H9 (cell line): Measurements from ENCODE around the gene SLC44A1. TPM values are rescaled to one million over a fixed set of nuclear protein-coding genes. Genes with fewer than 3 reads are reported as not detected.

Experiments
- DNase-seq: peaks from one replicate; pipeline ENCODE4 v3.0.0-alpha.2; 2017
- H2AFZ ChIP-seq: one replicate; pipeline ENCODE4 v1.6.1; 2013; ENCODE audit warnings: mild to moderate bottlenecking, low read length, control low read depth, moderate library complexity
- H2AK5ac ChIP-seq: 2 replicates; pipeline ENCODE4 v1.6.1; 2013; ENCODE audit warnings: low read length, control low read depth, mixed read lengths; ENCODE audit not compliant: insufficient read length
- H2BK120ac ChIP-seq: one replicate; pipeline ENCODE4 v1.6.1; 2013; ENCODE audit warnings: low read depth, mild to moderate bottlenecking, low read length, control low read depth, inconsistent platforms; ENCODE audit not compliant: poor library complexity, severe bottlenecking
- H2BK12ac ChIP-seq: 2 replicates; pipeline ENCODE4 v1.6.1; 2013; ENCODE audit warnings: low read length, control low read depth, mixed read lengths, low read depth; ENCODE audit not compliant: insufficient read length
- H2BK15ac ChIP-seq: 2 replicates; pipeline ENCODE4 v1.6.1; 2013; ENCODE audit warnings: low read depth, low read length, control low read depth
- H2BK20ac ChIP-seq: one replicate; pipeline ENCODE4 v1.6.1; 2013; ENCODE audit warnings: low read depth, mild to moderate bottlenecking, low read length, control low read depth, inconsistent platforms; ENCODE audit not compliant: poor library complexity, severe bottlenecking
- H2BK5ac ChIP-seq: 2 replicates; pipeline ENCODE4 v1.6.1; 2013; ENCODE audit warnings: low read length, control low read depth, mixed read lengths; ENCODE audit not compliant: insufficient read length
- H3K14ac ChIP-seq: 2 replicates; pipeline ENCODE4 v1.6.1; 2013; ENCODE audit warnings: low read length, control low read depth; ENCODE audit not compliant: insufficient read depth
- H3K18ac ChIP-seq: 2 replicates; pipeline ENCODE4 v1.6.1; 2013; ENCODE audit warnings: low read depth, mild to moderate bottlenecking, mixed read lengths, low read length, control low read depth; ENCODE audit not compliant: insufficient read length
- H3K23ac ChIP-seq: 2 replicates; pipeline ENCODE4 v1.6.1; 2013; ENCODE audit warnings: low read length, control low read depth, mixed read lengths, low read depth; ENCODE audit not compliant: insufficient read length
- H3K23me2 ChIP-seq: 2 replicates; pipeline ENCODE4 v1.6.1; 2013; ENCODE audit warnings: low read depth, mild to moderate bottlenecking, mixed read lengths, low read length, control low read depth; ENCODE audit not compliant: insufficient read length, poor library complexity, severe bottlenecking
- H3K27ac ChIP-seq: 2 replicates; pipeline ENCODE4 v1.5.1; 2013; ENCODE audit warnings: low read length, control low read depth, mixed read lengths, low read depth; ENCODE audit not compliant: insufficient read length
- H3K27me3 ChIP-seq: 2 replicates; pipeline ENCODE4 v1.6.1; 2013; ENCODE audit warnings: low read length, control low read depth, inconsistent platforms; ENCODE audit not compliant: insufficient read depth
- H3K4ac ChIP-seq: 2 replicates; pipeline ENCODE4 v1.6.1; 2013; ENCODE audit warnings: low read depth, mild to moderate bottlenecking, control low read depth, inconsistent platforms, low read length, moderate library complexity
- H3K4me1 ChIP-seq: 2 replicates; pipeline ENCODE4 v1.6.1; 2013; ENCODE audit warnings: low read length, control low read depth, inconsistent platforms; ENCODE audit not compliant: insufficient read depth
- H3K4me2 ChIP-seq: 2 replicates; pipeline ENCODE4 v1.6.1; 2013; ENCODE audit warnings: low read length, control low read depth, mixed read lengths; ENCODE audit not compliant: insufficient read length, insufficient read depth
- H3K56ac ChIP-seq: 2 replicates; pipeline ENCODE4 v1.6.1; 2013; ENCODE audit warnings: low read depth, mild to moderate bottlenecking, mixed read lengths, low read length, control low read depth; ENCODE audit not compliant: insufficient read length
- H3K79me1 ChIP-seq: 2 replicates; pipeline ENCODE4 v1.6.1; 2013; ENCODE audit warnings: low read depth, mild to moderate bottlenecking, moderate library complexity, low read length, control low read depth, inconsistent platforms; ENCODE audit not compliant: insufficient read depth, poor library complexity, severe bottlenecking
- H3K79me2 ChIP-seq: 2 replicates; pipeline ENCODE4 v1.6.1; 2013; ENCODE audit warnings: low read length, control low read depth, inconsistent platforms; ENCODE audit not compliant: insufficient read depth
- H3K9ac ChIP-seq: 2 replicates; pipeline ENCODE4 v1.6.1; 2013; ENCODE audit warnings: low read length, control low read depth, mixed read lengths; ENCODE audit not compliant: insufficient read length; ENCODE audit errors: extremely low read depth
- H3K9me3 ChIP-seq: one replicate; pipeline ENCODE4 v1.6.1; 2013; ENCODE audit warnings: low read depth, low read length, inconsistent platforms; ENCODE audit not compliant: control insufficient read depth
- H3T11ph ChIP-seq: one replicate; pipeline ENCODE4 v1.6.1; 2013; ENCODE audit warnings: mild to moderate bottlenecking, low read length, control low read depth, inconsistent platforms
- H4K20me1 ChIP-seq: one replicate; pipeline ENCODE4 v1.6.1; 2013; ENCODE audit not compliant: control insufficient read depth, insufficient read length, insufficient read depth
- H4K5ac ChIP-seq: 2 replicates; pipeline ENCODE4 v1.6.1; 2013; ENCODE audit warnings: low read depth, mild to moderate bottlenecking, mixed read lengths, low read length, control low read depth; ENCODE audit not compliant: insufficient read length
- H4K8ac ChIP-seq: replicated peaks from 2 replicates; pipeline ENCODE4 v1.6.1; 2013; ENCODE audit warnings: low read length, control low read depth, mixed read lengths, low read depth; ENCODE audit not compliant: insufficient read length
- H4K91ac ChIP-seq: 2 replicates; pipeline ENCODE4 v1.6.1; 2013; ENCODE audit warnings: low read depth, mild to moderate bottlenecking, moderate library complexity, mixed read lengths, low read length, control low read depth; ENCODE audit not compliant: insufficient read length
- H3K27ac Mint-ChIP-seq, 3 experiments: 2 replicates in 2 of 3; 3 replicates in 1 of 3; pipeline ENCODE4 v1.8.0; 2020 to 2021; ENCODE audit warnings: mixed read lengths in 3 of 3, mild to moderate bottlenecking in 1 of 3, moderate library complexity in 1 of 3
- H3K27me3 Mint-ChIP-seq: 2 replicates; pipeline ENCODE4 v1.8.0; 2021; ENCODE audit warnings: low read depth, mild to moderate bottlenecking, moderate library complexity, mixed read lengths
- H3K36me3 Mint-ChIP-seq, 3 experiments: 2 replicates in 2 of 3; 3 replicates in 1 of 3; pipeline ENCODE4 v1.8.0; 2020 to 2021; ENCODE audit warnings: low read depth in 3 of 3, mixed read lengths in 3 of 3; ENCODE audit not compliant: insufficient read depth in 1 of 3
- H3K4me1 Mint-ChIP-seq, 2 experiments: 2 replicates each; pipeline ENCODE4 v1.8.0; 2020; ENCODE audit warnings: mixed read lengths in 2 of 2
- H3K4me3 Mint-ChIP-seq, 2 experiments: 2 replicates in 1 of 2; 3 replicates in 1 of 2; pipeline ENCODE4 v1.8.0; 2020 to 2021; ENCODE audit warnings: mild to moderate bottlenecking in 2 of 2, mixed read lengths in 2 of 2, moderate library complexity in 1 of 2
- H3K9me3 Mint-ChIP-seq, 2 experiments: 2 replicates in 1 of 2; 3 replicates in 1 of 2; pipeline ENCODE4 v1.8.0; 2020; ENCODE audit warnings: mild to moderate bottlenecking in 2 of 2, mixed read lengths in 2 of 2, moderate library complexity in 1 of 2
- CTCF ChIP-seq: fragments of 200-600 bp; sonication (generic); conservative IDR thresholded peaks from 3 replicates; pipeline ENCODE4 v1.8.0; 2021; ENCODE audit warnings: antibody characterized with exemption, mild to moderate bottlenecking
- WGBS: extraction: QIAGEN DNeasy Blood & Tissue Kit; methylation state at CpG from one replicate; pipeline ENCODE4 v1.1.7; 2013; ENCODE audit warnings: missing lambda C conversion rate, low lambda C conversion rate, mixed read lengths; ENCODE audit not compliant: insufficient read length; ENCODE audit errors: extremely low coverage; 5-methylcytosine and 5-hydroxymethylcytosine counted together
- total RNA-seq: library from RNA; stranded (reverse); gene quantifications from 2 replicates; pipeline ENCODE4 v1.2.1, GENCODE V29; 2021

Gene SLC44A1
- total RNA-seq, 1 experiment from 2014 or later: 60.7 TPM

GRCh38 chr9:105319202-105319813, 74.9 kb downstream of the SLC44A1 start:
- Histone ChIP-seq H2BK12ac (no peak overlapping the region), H4K8ac (no peak overlapping the region), H2AK5ac (no peak overlapping the region), H2BK5ac (no peak overlapping the region), H3K79me2 (no peaks in the 10 kb centered on the region), H3T11ph (no peak overlapping the region), H4K91ac (no peak overlapping the region), H3K18ac (no peak overlapping the region), H3K56ac (no peak overlapping the region), H3K9ac (no peak overlapping the region), H3K4me1 (no peaks in the 10 kb centered on the region), H2BK20ac (no peak overlapping the region), H2BK15ac (no peak overlapping the region), H3K79me1 (no peaks in the 10 kb centered on the region), H4K20me1 (no peaks in the 10 kb centered on the region), H2BK120ac (no peak overlapping the region), H3K23ac (no peak overlapping the region), H3K14ac (no peak overlapping the region), H3K27me3 (no peaks in the 10 kb centered on the region), H3K27ac (no peak overlapping the region), H3K23me2 (no peaks in the 10 kb centered on the region), H3K9me3 (no peaks in the 10 kb centered on the region), H3K4ac (no peak overlapping the region), H2AFZ (no peak overlapping the region), H3K4me2 (no peak overlapping the region), H4K5ac (no peak overlapping the region)
- H3K27ac Mint-ChIP-seq: no peak overlapping the region
- no peak for TF ChIP-seq CTCF
- peaks cover 3 to 8% (median 8%) of the 10 kb centered on the region in 3 experiments; a peak in 6 of 7 replicates for H3K36me3 Mint-ChIP-seq
- H3K9me3 Mint-ChIP-seq: no peaks in the 10 kb centered on the region
- peaks cover 5 to 6% of the 10 kb centered on the region in 2 experiments; a peak in 3 of 4 replicates for H3K4me1 Mint-ChIP-seq
- no CpG with 5 or more reads among the region's 5 CpGs for WGBS
- DNase-seq: no peak
- no peak overlapping the region for H3K4me3 Mint-ChIP-seq
- H3K27me3 Mint-ChIP-seq: no peaks in the 10 kb centered on the region; the same call in 1 of the 2 replicates
